ENCODE data around the gene RPS14. TPM values are rescaled to one million over a fixed set of nuclear protein-coding genes. Genes with fewer than 3 reads are reported as not detected.

Gene RPS14
- total RNA-seq, 1 experiment from 2014 or later: 2,031 TPM

DNA sequence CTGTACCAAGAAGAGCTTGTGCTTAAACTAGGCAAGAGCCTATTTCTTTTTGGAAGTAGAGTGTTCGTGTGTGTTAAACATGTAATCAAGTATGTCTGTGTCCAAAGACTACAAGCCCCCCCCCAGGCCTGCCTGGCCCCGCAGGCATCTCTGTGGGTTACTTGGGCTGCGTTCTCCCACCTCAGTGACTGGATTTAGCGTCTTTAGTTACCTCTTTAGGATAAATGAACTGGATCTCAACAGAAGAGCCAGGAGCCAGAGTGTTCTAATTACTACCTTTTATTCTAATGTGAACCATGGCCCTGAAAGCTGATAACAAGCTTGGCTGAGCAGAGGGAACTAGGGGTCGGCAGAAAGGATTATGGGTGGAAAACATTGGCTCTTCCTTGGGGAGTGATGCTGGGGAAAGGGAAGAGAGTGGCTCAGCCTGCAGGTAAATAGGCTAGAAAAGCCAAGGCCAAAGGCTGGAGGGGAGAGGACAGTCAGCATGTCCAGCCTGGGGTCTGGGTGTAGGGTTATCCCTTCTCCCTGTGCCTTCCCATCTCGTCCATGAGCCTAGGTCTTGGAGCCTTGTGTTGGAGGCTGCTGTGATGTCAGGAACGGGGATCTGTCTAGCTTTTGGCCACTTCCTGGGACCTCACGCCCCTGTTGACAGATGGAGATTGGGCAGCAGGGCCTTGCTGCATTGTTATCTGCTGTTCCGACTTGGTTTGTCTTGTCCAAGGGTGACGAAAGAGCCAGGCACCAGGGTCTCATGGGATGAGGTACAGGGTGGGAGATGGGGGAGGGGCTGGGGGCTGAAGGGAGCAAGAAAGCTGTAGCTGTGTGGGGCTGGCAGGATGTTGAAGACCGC lies 47.9 kb downstream of the RPS14 start:
- Histone ChIP-seq H3K4me1 (ENCODE audit: insufficient read depth, low read length) (no peaks in the 10 kb centered on the region), H2AFZ (ENCODE audit: low read length) (no peak overlapping the region), H3K36me3 (ENCODE audit: low read depth, low read length) (peaks cover 30% of the 10 kb centered on the region), H3F3A (ENCODE audit: low read length, unreplicated experiment) (no peaks in the 10 kb centered on the region), H3K9ac (ENCODE audit: low read length) (no peak overlapping the region), H3K9me2 (replicated peaks; ENCODE audit: low read length) (no peaks in the 10 kb centered on the region), H3K4me2 (ENCODE audit: low read length) (no peak overlapping the region), H3K4me3 (ENCODE audit: low read length) (no peak overlapping the region), H4K20me1 (ENCODE audit: low read length) (no peaks in the 10 kb centered on the region), H3K79me2 (ENCODE audit: low read length) (no peaks in the 10 kb centered on the region), H3K27ac (ENCODE audit: low read length) (no peak overlapping the region), H3K9me3 (ENCODE audit: low read length) (no peaks in the 10 kb centered on the region), H3K27me3 (ENCODE audit: low read length) (no peaks in the 10 kb centered on the region)
- DNase-seq: no peak
- ChIA-PET CTCF (interaction anchor here (0.7 kb wide), 1 partner anchor 34 kb away, joined by 3 read pairs; no protein-coding TSS in a partner anchor), POLR2A (ENCODE audit: unreplicated experiment) (no interaction called here)
- ATAC-seq: no peak
- intact Hi-C loops (cut with micrococcal nuclease): no loop called here
- no TSS peak for BruUV-seq (replicated peaks)
- TF ChIP-seq, protein P1, sequence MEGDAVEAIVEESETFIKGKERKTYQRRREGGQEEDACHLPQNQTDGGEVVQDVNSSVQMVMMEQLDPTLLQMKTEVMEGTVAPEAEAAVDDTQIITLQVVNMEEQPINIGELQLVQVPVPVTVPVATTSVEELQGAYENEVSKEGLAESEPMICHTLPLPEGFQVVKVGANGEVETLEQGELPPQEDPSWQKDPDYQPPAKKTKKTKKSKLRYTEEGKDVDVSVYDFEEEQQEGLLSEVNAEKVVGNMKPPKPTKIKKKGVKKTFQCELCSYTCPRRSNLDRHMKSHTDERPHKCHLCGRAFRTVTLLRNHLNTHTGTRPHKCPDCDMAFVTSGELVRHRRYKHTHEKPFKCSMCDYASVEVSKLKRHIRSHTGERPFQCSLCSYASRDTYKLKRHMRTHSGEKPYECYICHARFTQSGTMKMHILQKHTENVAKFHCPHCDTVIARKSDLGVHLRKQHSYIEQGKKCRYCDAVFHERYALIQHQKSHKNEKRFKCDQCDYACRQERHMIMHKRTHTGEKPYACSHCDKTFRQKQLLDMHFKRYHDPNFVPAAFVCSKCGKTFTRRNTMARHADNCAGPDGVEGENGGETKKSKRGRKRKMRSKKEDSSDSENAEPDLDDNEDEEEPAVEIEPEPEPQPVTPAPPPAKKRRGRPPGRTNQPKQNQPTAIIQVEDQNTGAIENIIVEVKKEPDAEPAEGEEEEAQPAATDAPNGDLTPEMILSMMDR (conservative IDR thresholded peaks at IDR 0.05; ENCODE audit: low read depth, low read length): no peak
- TF ChIP-seq EZH2 (IDR thresholded peaks at IDR 0.05; ENCODE audit: low read length, unreplicated experiment) (no peak), EZH2phosphoT487 (IDR thresholded peaks at IDR 0.05; ENCODE audit: borderline replicate concordance, low read length) (no peak)

DNA sequence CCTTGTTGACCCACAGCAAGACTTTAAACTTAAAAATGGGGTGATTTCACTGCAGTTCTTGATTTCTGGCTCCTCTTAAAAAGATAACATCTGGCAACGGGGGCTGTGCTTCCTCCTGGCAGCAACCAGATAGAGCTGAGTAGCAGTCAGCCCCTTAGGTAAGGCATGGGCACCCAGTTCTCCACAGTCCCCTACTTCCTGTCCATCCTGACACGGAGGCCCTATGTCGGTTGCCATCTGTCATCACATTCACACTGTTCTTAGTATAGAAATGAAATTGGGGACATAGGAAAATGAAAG lies 48.5 kb downstream of the RPS14 start:
- no TSS peak for BruUV-seq (replicated peaks)
- H3F3A ChIP-seq (ENCODE audit: low read length, unreplicated experiment): no peaks in the 10 kb centered on the region
- intact Hi-C loops (cut with micrococcal nuclease): no loop called here
- no peak for ATAC-seq
- H3K4me1 ChIP-seq (ENCODE audit: insufficient read depth, low read length): no peaks in the 10 kb centered on the region
- no peaks in the 10 kb centered on the region for H3K9me3 ChIP-seq (ENCODE audit: low read length)
- ChIA-PET POLR2A (ENCODE audit: unreplicated experiment) (no interaction called here), CTCF (interaction anchor here (0.7 kb wide), 1 partner anchor 35 kb away, joined by 3 read pairs; no protein-coding TSS in a partner anchor)
- no peaks in the 10 kb centered on the region for H3K9me2 ChIP-seq (replicated peaks; ENCODE audit: low read length)
- H3K27ac ChIP-seq (ENCODE audit: low read length): no peak overlapping the region
- TF ChIP-seq EZH2phosphoT487 (IDR thresholded peaks at IDR 0.05; ENCODE audit: borderline replicate concordance, low read length) (no peak), EZH2 (IDR thresholded peaks at IDR 0.05; ENCODE audit: low read length, unreplicated experiment) (no peak)
- TF ChIP-seq, protein P1 (conservative IDR thresholded peaks at IDR 0.05; ENCODE audit: low read depth, low read length): no peak
- no peak overlapping the region for H3K4me3 ChIP-seq (ENCODE audit: low read length)
- H2AFZ ChIP-seq (ENCODE audit: low read length): no peak overlapping the region
- no peak overlapping the region for H3K4me2 ChIP-seq (ENCODE audit: low read length)
- no peaks in the 10 kb centered on the region for H3K27me3 ChIP-seq (ENCODE audit: low read length)
- no peaks in the 10 kb centered on the region for H4K20me1 ChIP-seq (ENCODE audit: low read length)
- H3K36me3 ChIP-seq (ENCODE audit: low read depth, low read length): peaks cover 36% of the 10 kb centered on the region
- no peaks in the 10 kb centered on the region for H3K79me2 ChIP-seq (ENCODE audit: low read length)
- DNase-seq: no peak
- no peak overlapping the region for H3K9ac ChIP-seq (ENCODE audit: low read length)

Measured in PC-3 (cell line).